Esophagus muscularis mucosa (tissue), 4 donors: ENCODE data around the gene VWA3A. TPM values are rescaled to one million over a fixed set of nuclear protein-coding genes. Genes with fewer than 3 reads are reported as not detected.

Experiments used
- DNase-seq: peaks from one replicate; pipeline ENCODE4 v3.0.0-alpha.2; 2017; ENCODE audit errors: extremely low spot score
- H3K27ac ChIP-seq, 4 donors: fragments of 200-600 bp; sonication (generic); replicated peaks in 1 of 4; 1 replicate in 3 of 4; 2 replicates in 1 of 4; pipeline ENCODE4 v1.5.1; 2016 to 2019; ENCODE audit warnings: mild to moderate bottlenecking in 1 of 4
- H3K27me3 ChIP-seq, 4 donors: fragments of 200-600 bp; sonication (generic); one replicate each; pipeline versions ENCODE4 v1.5.1 to v1.6.0; 2016 to 2019
- H3K36me3 ChIP-seq, 4 donors: fragments of 200-600 bp; sonication (generic); one replicate each; pipeline ENCODE4 v1.5.1; 2016 to 2019
- H3K4me1 ChIP-seq, 4 donors: fragments of 200-600 bp; sonication (generic); one replicate each; pipeline ENCODE4 v1.5.1; 2016 to 2019
- H3K4me3 ChIP-seq, 4 donors: fragments of 200-600 bp; sonication (generic); 1 replicate in 2 of 4; 2 replicates in 2 of 4; pipeline ENCODE4 v1.5.1; 2016 to 2019; ENCODE audit warnings: mild to moderate bottlenecking in 4 of 4, moderate library complexity in 1 of 4
- H3K9me3 ChIP-seq, 4 donors: fragments of 200-600 bp; sonication (generic); 1 replicate in 3 of 4; 2 replicates in 1 of 4; pipeline ENCODE4 v1.5.1; 2016 to 2019
- CTCF ChIP-seq, 3 experiments: fragments of 200-600 bp in 2 of 3; fragments of 450-650 bp in 1 of 3; sonication (generic) in 2 of 3; IDR thresholded peaks; one replicate each; pipeline ENCODE4 v1.5.1; 2017 to 2019; ENCODE audit warnings: antibody characterized with exemption in 3 of 3, mild to moderate bottlenecking in 2 of 3, moderate library complexity in 1 of 3
- EP300 ChIP-seq: sonication (generic); formaldehyde crosslinking; IDR thresholded peaks from one replicate; pipeline ENCODE4 v1.6.1; 2017; ENCODE audit warnings: antibody characterized with exemption
- POLR2A ChIP-seq: fragments of 450-650 bp; IDR thresholded peaks from one replicate; pipeline ENCODE4 v1.6.1; 2017; ENCODE audit warnings: antibody characterized with exemption, moderate library complexity, mild to moderate bottlenecking, low read depth
- POLR2AphosphoS5 ChIP-seq, 2 donors: sonication (generic); formaldehyde crosslinking; IDR thresholded peaks; one replicate each; pipeline ENCODE4 v1.6.1; 2017; ENCODE audit warnings: antibody characterized with exemption in 2 of 2
- WGBS: methylation state at CpG from one replicate; pipeline ENCODE4 v1.1.5; 2018; 5-methylcytosine and 5-hydroxymethylcytosine counted together
- intact Hi-C: fragments of 100-400 bp; cut with DNase I; formaldehyde crosslinking; loops from one replicate; pipeline ENCODE4 v1.15.1; 2023
- total RNA-seq, 4 donors: library from RNA; depleted of rRNA; stranded (reverse); fragments of >200 nt; gene quantifications; one replicate each; pipeline versions ENCODE4 v1.1.0 to v1.2.1, GENCODE V29; 2016

Gene VWA3A
- total RNA-seq, 4 donors from 2014 or later, result 0.06 to 0.42 (median 0.17) TPM; not detected in 1

DNA sequence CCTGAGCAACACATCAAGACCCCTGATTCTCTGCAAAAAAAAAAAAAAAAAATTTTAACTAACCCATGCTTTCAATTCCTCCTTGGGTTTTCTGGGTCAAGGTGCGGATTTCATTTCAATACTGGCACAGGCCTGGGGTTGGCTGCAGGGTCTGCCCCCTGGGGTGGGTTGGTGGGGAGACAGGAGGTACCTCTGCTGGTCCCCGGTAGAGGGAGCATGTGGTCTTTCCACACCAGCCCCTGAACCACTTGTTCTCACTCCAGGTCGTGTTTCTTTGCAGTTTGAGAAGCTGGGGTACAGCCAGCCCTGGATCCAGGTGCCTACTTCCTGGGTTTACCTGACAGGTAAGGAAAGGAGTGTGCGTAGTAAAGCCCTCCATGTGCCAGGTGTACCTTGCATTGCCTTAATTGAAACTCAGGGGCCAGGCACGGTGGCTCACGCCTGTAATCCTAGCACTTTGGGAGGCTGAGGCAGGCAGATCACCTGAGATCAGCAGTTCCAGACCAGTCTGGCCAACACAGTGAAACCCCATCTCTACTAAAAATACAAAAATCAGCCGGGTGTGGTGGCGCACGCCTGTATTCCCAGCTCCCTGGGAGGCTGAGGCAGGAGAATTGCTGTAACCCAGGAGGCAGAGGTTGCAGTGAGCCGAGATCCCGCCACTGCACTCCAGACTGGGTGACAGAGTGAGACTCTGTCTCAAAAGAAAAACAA lies 91.7 kb downstream of the VWA3A start:
- H3K9me3 ChIP-seq, result no peaks in the 10 kb centered on the region
- WGBS, result 86% methylated on average over 11 of the region's 11 CpGs

GRCh38 chr16:22184615-22184968 lies 92.3 kb downstream of the VWA3A start:
- no peak for TF ChIP-seq EP300
- no peak for TF ChIP-seq POLR2AphosphoS5 (IDR thresholded peaks at IDR 0.05)
- TF ChIP-seq CTCF (IDR thresholded peaks at IDR 0.05), result no peak
- no peak for TF ChIP-seq POLR2A
- whole genome bisulfite sequencing, result 86% methylated on average over 6 of the region's 6 CpGs
- no peak overlapping the region for H3K27ac ChIP-seq
- no peak for DNase-seq
- no peak overlapping the region for H3K4me3 ChIP-seq
- no peaks in the 10 kb centered on the region for H3K27me3 ChIP-seq
- H3K36me3 ChIP-seq, result no peaks in the 10 kb centered on the region
- peaks cover 13 to 15% (median 15%) of the 10 kb centered on the region in 4 donors for H3K4me1 ChIP-seq
- H3K9me3 ChIP-seq, result no peaks in the 10 kb centered on the region
- intact Hi-C loops, result no loop called here

More for the DNA sequence above, 91.7 kb downstream of the VWA3A start:
- Histone ChIP-seq H3K27ac (no peak overlapping the region), H3K27me3 (no peaks in the 10 kb centered on the region), H3K4me3 (no peak overlapping the region), H3K4me1 (peaks cover 7 to 10% (median 10%) of the 10 kb centered on the region in 4 donors), H3K36me3 (no peaks in the 10 kb centered on the region)
- intact Hi-C loops, result no loop called here
- TF ChIP-seq POLR2A, result no peak
- no peak for TF ChIP-seq CTCF (IDR thresholded peaks at IDR 0.05)
- DNase-seq, result no peak

GRCh38 chr16:22186517-22186916 lies 94.2 kb downstream of the VWA3A start:
- H3K4me1 ChIP-seq, result peaks cover 18 to 23% (median 21%) of the 10 kb centered on the region in 4 donors
- no peak for TF ChIP-seq CTCF (IDR thresholded peaks at IDR 0.05)
- no peak for TF ChIP-seq EP300
- WGBS, result 81% methylated on average over 3 of the region's 3 CpGs
- H3K27ac ChIP-seq, result no peak overlapping the region
- DNase-seq, result no peak
- H3K9me3 ChIP-seq, result no peaks in the 10 kb centered on the region
- no peak overlapping the region for H3K4me3 ChIP-seq
- H3K27me3 ChIP-seq, result no peaks in the 10 kb centered on the region
- H3K36me3 ChIP-seq, result no peaks in the 10 kb centered on the region
- intact Hi-C loops, result loop anchor here (5.0 kb wide), 2 partner anchors 104 to 234 kb away; partner anchors contain the start of gene UQCRC2

DNA sequence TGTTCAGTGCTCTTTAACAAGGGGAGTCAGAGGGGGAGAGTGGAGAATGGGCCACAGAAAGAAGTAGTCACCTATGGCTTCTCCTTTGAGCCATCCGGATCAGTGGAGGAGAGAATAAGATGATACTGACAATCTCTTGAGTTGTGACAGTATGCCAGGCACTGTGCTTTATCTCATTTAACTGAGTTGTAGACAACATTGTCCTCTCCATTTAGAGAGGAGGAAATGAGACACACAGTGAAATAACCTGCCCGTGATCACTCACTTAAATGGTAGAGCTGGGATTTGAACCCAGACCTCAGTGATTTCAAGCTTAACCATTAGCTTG lies 95.9 kb downstream of the VWA3A start:
- TF ChIP-seq POLR2AphosphoS5 (IDR thresholded peaks at IDR 0.05), result no peak
- no peak for TF ChIP-seq EP300
- no peak for TF ChIP-seq CTCF (IDR thresholded peaks at IDR 0.05)
- Histone ChIP-seq H3K27ac (peak overlapping the region in 3 of 4 donors; percentile 94 to 96 (median 94)), H3K4me1 (peaks cover 21 to 40% (median 36%) of the 10 kb centered on the region in 4 donors), H3K4me3 (no peak overlapping the region), H3K36me3 (no peaks in the 10 kb centered on the region), H3K27me3 (no peaks in the 10 kb centered on the region), H3K9me3 (no peaks in the 10 kb centered on the region)
- intact Hi-C loops, result loop anchor here (2.0 to 5.0 kb wide), 3 partner anchors 106 to 236 kb away; partner anchors contain the start of gene UQCRC2
- DNase-seq, result no peak
- 70% methylated on average over 2 of the region's 2 CpGs for WGBS
